GM23338 (cell line): ENCODE results near the gene FCHO2. TPM values are rescaled to one million over a fixed set of nuclear protein-coding genes. Genes with fewer than 3 reads are reported as not detected.

Experiments used
- ATAC-seq: fragments of 200-7000 bp; cut with Tn5 transposase; 3 replicates; pipeline ENCODE4 v1.9.1; 2020
- DNase-seq: peaks from one replicate; pipeline ENCODE4 v3.0.0-alpha.2; 2015; ENCODE audit warnings: low spot score
- H2AFZ ChIP-seq: fragments of 200-600 bp; sonication (generic); 2 replicates; pipeline ENCODE4 v1.8.0; 2016; ENCODE audit warnings: antibody characterized with exemption, mild to moderate bottlenecking, moderate library complexity
- H3F3A ChIP-seq: fragments of 200-600 bp; sonication (generic); replicated peaks from 2 replicates; pipeline ENCODE4 v1.8.0; 2017; ENCODE audit warnings: antibody characterized with exemption, mixed run types, low read depth
- H3K27ac ChIP-seq: fragments of 200-600 bp; sonication (generic); 2 replicates; pipeline ENCODE4 v1.6.1; 2016; ENCODE audit warnings: low read depth
- H3K27me3 ChIP-seq: fragments of 200-600 bp; sonication (generic); 2 replicates; pipeline ENCODE4 v1.8.0; 2016; ENCODE audit warnings: mild to moderate bottlenecking, mixed run types, moderate library complexity; ENCODE audit not compliant: insufficient read depth
- H3K36me3 ChIP-seq: fragments of 200-600 bp; sonication (generic); 2 replicates; pipeline ENCODE4 v1.8.0; 2016; ENCODE audit warnings: mild to moderate bottlenecking; ENCODE audit not compliant: insufficient read depth
- H3K4me1 ChIP-seq: fragments of 200-600 bp; sonication (generic); 2 replicates; pipeline ENCODE4 v1.8.0; 2016; ENCODE audit warnings: mild to moderate bottlenecking, moderate library complexity; ENCODE audit not compliant: insufficient read depth
- H3K4me2 ChIP-seq: fragments of 200-600 bp; sonication (generic); 2 replicates; pipeline ENCODE4 v1.7.1; 2017; ENCODE audit warnings: mixed run types
- H3K4me3 ChIP-seq: fragments of 200-600 bp; sonication (generic); 2 replicates; pipeline ENCODE4 v1.6.1; 2016; ENCODE audit warnings: mixed run types
- H3K79me2 ChIP-seq: fragments of 200-600 bp; sonication (generic); replicated peaks from 2 replicates; pipeline ENCODE4 v1.8.0; 2017; ENCODE audit warnings: mild to moderate bottlenecking; ENCODE audit not compliant: insufficient read depth
- H3K9me2 ChIP-seq: fragments of 200-600 bp; sonication (generic); 2 replicates; pipeline ENCODE4 v1.8.0; 2017; ENCODE audit not compliant: insufficient read depth
- H4K20me1 ChIP-seq: fragments of 200-600 bp; sonication (generic); replicated peaks from 2 replicates; pipeline ENCODE4 v1.8.0; 2017; ENCODE audit warnings: mild to moderate bottlenecking; ENCODE audit not compliant: insufficient read depth
- H3K27ac Mint-ChIP-seq: 2 replicates; pipeline ENCODE4 v1.8.0; 2020; ENCODE audit warnings: inconsistent platforms, mild to moderate bottlenecking, moderate library complexity, mixed read lengths
- H3K27me3 Mint-ChIP-seq: 3 replicates; pipeline ENCODE4 v1.8.0; 2022; ENCODE audit warnings: low read depth, mild to moderate bottlenecking, moderate library complexity, mixed read lengths, inconsistent platforms; ENCODE audit not compliant: insufficient read depth, poor library complexity
- H3K36me3 Mint-ChIP-seq: 3 replicates; pipeline ENCODE4 v1.8.0; 2021; ENCODE audit warnings: low read depth, mild to moderate bottlenecking, inconsistent platforms, moderate library complexity, mixed read lengths
- H3K4me1 Mint-ChIP-seq: 3 replicates; pipeline ENCODE4 v1.8.0; 2020; ENCODE audit warnings: mild to moderate bottlenecking, inconsistent platforms, mixed read lengths
- H3K4me3 Mint-ChIP-seq: 3 replicates; pipeline ENCODE4 v1.8.0; 2021; ENCODE audit warnings: moderate library complexity, mild to moderate bottlenecking, inconsistent platforms, mixed read lengths
- H3K9me3 Mint-ChIP-seq: 3 replicates; pipeline ENCODE4 v1.8.0; 2020; ENCODE audit warnings: moderate library complexity, mild to moderate bottlenecking, inconsistent platforms, mixed read lengths
- CREB1 ChIP-seq: fragments of 250-450 bp; sonication (Bioruptor Pico); IDR thresholded peaks from 2 replicates; pipeline ENCODE4 v1.5.0; 2020; ENCODE audit warnings: low read depth, mild to moderate bottlenecking, moderate library complexity
- EZH2 ChIP-seq: fragments of 200-600 bp; sonication (generic); IDR thresholded peaks from one replicate; pipeline ENCODE4 v1.8.0; 2017; ENCODE audit warnings: antibody characterized with exemption, mild to moderate bottlenecking, low read depth; ENCODE audit not compliant: unreplicated experiment
- EZH2phosphoT487 ChIP-seq: fragments of 200-600 bp; sonication (generic); IDR thresholded peaks from one replicate; pipeline ENCODE4 v1.8.1; 2018; ENCODE audit warnings: antibody characterized with exemption; ENCODE audit not compliant: unreplicated experiment
- JUNB ChIP-seq: IDR thresholded peaks from one replicate; pipeline ENCODE4 v1.6.1; 2016; ENCODE audit warnings: antibody characterized with exemption; ENCODE audit not compliant: unreplicated experiment
- NANOG ChIP-seq: IDR thresholded peaks from 2 replicates; pipeline ENCODE4 v1.6.1; 2016; ENCODE audit warnings: antibody characterized with exemption, borderline replicate concordance
- POLR2AphosphoS5 ChIP-seq: IDR thresholded peaks from 2 replicates; pipeline ENCODE4 v1.6.1; 2016; ENCODE audit warnings: antibody characterized with exemption, low read depth
- ZNF114 ChIP-seq: fragments of 250-450 bp; sonication (Bioruptor Pico); IDR thresholded peaks from 2 replicates; pipeline ENCODE4 v1.5.0; 2020; ENCODE audit warnings: mild to moderate bottlenecking, moderate library complexity
- ZNF331 ChIP-seq: fragments of 250-450 bp; sonication (Bioruptor Pico); IDR thresholded peaks from 2 replicates; pipeline ENCODE4 v1.5.0; 2020; ENCODE audit warnings: low read depth, mild to moderate bottlenecking, moderate library complexity
- polyA plus RNA-seq: library from polyadenylated mRNA; unstranded; fragments of >200 nt; fragmentation: Nextera tagmentation; extraction: Ambion mirVana; gene quantifications from 2 replicates; pipeline ENCODE4 v1.2.1, GENCODE V29; 2016
- total RNA-seq: library from RNA; depleted of rRNA; stranded (reverse); fragments of >200 nt; shearing (Covaris generic); gene quantifications from 2 replicates; pipeline ENCODE4 v1.2.3, GENCODE V29; 2014
- TF ChIP-seq, protein P1 (sequence below), 2 experiments: fragments of 200-600 bp in 1 of 2; sonication (generic) in 1 of 2; conservative IDR thresholded peaks; 2 replicates each; pipeline versions ENCODE4 v1.5.1 to v1.6.1; 2016 to 2017; ENCODE audit warnings: antibody characterized with exemption in 2 of 2, low read depth in 2 of 2, mild to moderate bottlenecking in 2 of 2, moderate library complexity in 1 of 2
- TF ChIP-seq, protein P2 (sequence below): IDR thresholded peaks from one replicate; pipeline ENCODE4 v1.6.1; 2018; ENCODE audit warnings: antibody characterized with exemption; ENCODE audit not compliant: unreplicated experiment
- TF ChIP-seq, protein P3 (sequence below): IDR thresholded peaks from 2 replicates; pipeline ENCODE4 v1.6.1; 2016; ENCODE audit warnings: antibody characterized with exemption

Gene FCHO2
- total and polyA plus RNA-seq, 2 experiments from 2014 or later: 8.4 to 10.1 TPM

DNA sequence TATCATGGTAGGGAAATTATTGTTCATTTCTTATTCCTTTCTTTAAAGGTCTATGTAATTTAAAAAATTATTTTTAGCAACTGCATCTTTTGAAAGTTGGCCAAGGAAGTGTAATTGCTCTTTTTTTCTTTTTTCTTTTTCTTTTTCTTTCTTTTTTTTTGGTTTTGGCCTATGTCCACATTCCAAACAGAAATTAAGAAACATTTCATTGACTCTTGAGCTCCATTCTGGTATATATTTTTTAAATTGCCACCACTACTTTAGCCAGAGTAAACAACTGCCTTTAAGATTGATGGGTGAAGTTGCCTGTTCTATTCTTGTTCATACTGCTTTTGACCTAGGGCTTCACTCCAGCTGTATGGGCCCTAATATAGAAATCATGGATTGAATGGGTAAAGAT lies 88.7 kb downstream of the FCHO2 start (continued):
- TF ChIP-seq, protein P1, sequence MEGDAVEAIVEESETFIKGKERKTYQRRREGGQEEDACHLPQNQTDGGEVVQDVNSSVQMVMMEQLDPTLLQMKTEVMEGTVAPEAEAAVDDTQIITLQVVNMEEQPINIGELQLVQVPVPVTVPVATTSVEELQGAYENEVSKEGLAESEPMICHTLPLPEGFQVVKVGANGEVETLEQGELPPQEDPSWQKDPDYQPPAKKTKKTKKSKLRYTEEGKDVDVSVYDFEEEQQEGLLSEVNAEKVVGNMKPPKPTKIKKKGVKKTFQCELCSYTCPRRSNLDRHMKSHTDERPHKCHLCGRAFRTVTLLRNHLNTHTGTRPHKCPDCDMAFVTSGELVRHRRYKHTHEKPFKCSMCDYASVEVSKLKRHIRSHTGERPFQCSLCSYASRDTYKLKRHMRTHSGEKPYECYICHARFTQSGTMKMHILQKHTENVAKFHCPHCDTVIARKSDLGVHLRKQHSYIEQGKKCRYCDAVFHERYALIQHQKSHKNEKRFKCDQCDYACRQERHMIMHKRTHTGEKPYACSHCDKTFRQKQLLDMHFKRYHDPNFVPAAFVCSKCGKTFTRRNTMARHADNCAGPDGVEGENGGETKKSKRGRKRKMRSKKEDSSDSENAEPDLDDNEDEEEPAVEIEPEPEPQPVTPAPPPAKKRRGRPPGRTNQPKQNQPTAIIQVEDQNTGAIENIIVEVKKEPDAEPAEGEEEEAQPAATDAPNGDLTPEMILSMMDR (conservative IDR thresholded peaks at IDR 0.05; ENCODE audit: low read depth in 2 of 2): no peak
- TF ChIP-seq NANOG: no peak
- TF ChIP-seq, protein P2, sequence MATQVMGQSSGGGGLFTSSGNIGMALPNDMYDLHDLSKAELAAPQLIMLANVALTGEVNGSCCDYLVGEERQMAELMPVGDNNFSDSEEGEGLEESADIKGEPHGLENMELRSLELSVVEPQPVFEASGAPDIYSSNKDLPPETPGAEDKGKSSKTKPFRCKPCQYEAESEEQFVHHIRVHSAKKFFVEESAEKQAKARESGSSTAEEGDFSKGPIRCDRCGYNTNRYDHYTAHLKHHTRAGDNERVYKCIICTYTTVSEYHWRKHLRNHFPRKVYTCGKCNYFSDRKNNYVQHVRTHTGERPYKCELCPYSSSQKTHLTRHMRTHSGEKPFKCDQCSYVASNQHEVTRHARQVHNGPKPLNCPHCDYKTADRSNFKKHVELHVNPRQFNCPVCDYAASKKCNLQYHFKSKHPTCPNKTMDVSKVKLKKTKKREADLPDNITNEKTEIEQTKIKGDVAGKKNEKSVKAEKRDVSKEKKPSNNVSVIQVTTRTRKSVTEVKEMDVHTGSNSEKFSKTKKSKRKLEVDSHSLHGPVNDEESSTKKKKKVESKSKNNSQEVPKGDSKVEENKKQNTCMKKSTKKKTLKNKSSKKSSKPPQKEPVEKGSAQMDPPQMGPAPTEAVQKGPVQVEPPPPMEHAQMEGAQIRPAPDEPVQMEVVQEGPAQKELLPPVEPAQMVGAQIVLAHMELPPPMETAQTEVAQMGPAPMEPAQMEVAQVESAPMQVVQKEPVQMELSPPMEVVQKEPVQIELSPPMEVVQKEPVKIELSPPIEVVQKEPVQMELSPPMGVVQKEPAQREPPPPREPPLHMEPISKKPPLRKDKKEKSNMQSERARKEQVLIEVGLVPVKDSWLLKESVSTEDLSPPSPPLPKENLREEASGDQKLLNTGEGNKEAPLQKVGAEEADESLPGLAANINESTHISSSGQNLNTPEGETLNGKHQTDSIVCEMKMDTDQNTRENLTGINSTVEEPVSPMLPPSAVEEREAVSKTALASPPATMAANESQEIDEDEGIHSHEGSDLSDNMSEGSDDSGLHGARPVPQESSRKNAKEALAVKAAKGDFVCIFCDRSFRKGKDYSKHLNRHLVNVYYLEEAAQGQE: no peak
- TF ChIP-seq, protein P3, sequence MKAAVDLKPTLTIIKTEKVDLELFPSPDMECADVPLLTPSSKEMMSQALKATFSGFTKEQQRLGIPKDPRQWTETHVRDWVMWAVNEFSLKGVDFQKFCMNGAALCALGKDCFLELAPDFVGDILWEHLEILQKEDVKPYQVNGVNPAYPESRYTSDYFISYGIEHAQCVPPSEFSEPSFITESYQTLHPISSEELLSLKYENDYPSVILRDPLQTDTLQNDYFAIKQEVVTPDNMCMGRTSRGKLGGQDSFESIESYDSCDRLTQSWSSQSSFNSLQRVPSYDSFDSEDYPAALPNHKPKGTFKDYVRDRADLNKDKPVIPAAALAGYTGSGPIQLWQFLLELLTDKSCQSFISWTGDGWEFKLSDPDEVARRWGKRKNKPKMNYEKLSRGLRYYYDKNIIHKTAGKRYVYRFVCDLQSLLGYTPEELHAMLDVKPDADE: no peak
- TF ChIP-seq CREB1 (CRISPR knock-in tag): no peak
- no peak for TF ChIP-seq EZH2

DNA sequence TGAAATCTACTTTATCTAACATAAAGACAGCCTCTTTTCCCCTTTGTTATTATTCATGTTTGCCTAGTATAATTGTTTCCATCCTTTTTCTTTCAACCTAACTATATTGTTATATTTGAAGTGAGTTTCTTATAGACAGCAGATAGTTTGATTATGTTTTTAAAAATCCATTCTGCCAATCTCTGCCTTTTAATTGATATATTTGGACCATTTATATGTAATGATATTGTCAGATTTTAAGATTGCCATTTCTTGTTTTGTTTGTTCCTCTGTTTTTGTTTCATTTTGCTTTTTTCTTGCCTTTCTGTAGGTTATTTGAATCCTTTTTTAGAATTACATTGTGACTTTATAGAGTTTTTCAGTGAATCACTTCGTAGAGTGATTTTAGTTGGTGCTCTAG lies 89.8 kb downstream of the FCHO2 start:
- DNase-seq (no peak), ATAC-seq (no peak)
- no peak overlapping the region for H3K4me3 Mint-ChIP-seq
- H3K36me3 Mint-ChIP-seq: no peaks in the 10 kb centered on the region; the same call in 2 of the 3 replicates
- H3K79me2 ChIP-seq: no peaks in the 10 kb centered on the region
- no peaks in the 10 kb centered on the region for H3F3A ChIP-seq
- H3K27me3 Mint-ChIP-seq: no peaks in the 10 kb centered on the region
- H3K36me3 ChIP-seq: no peaks in the 10 kb centered on the region
- H3K27ac ChIP-seq: no peak overlapping the region
- H3K9me2 ChIP-seq: no peaks in the 10 kb centered on the region
- no peak overlapping the region for H3K4me3 ChIP-seq
- no peak overlapping the region for H2AFZ ChIP-seq
- no peaks in the 10 kb centered on the region for H3K9me3 Mint-ChIP-seq
- H4K20me1 ChIP-seq: no peaks in the 10 kb centered on the region
- H3K4me1 Mint-ChIP-seq: peaks cover 5% of the 10 kb centered on the region; the same call in 1 of the 3 replicates
- no peaks in the 10 kb centered on the region for H3K27me3 ChIP-seq
- H3K4me1 ChIP-seq: peaks cover 4% of the 10 kb centered on the region; the same call in 1 of the 2 replicates
- H3K4me2 ChIP-seq: no peak overlapping the region
- no peak overlapping the region for H3K27ac Mint-ChIP-seq
- no peak for TF ChIP-seq EZH2
- no peak for TF ChIP-seq NANOG
- TF ChIP-seq EZH2phosphoT487: no peak
- no peak for TF ChIP-seq JUNB
- TF ChIP-seq, protein P3: no peak
- no peak for TF ChIP-seq ZNF331
- no peak for TF ChIP-seq ZNF114 (CRISPR knock-in tag)
- no peak for TF ChIP-seq POLR2AphosphoS5
